Measurements from ENCODE around the gene LTB4R2. TPM values are rescaled to one million over a fixed set of nuclear protein-coding genes. Genes with fewer than 3 reads are reported as not detected.
A peak's percentile ranks its signal among the peaks of the same experiment; 100 is the strongest.

LTB4R2 gene
- total RNA-seq, 1 donor from 2014 or later = 1.5 TPM

- no peak for DNase-seq (ENCODE audit: low read depth)
Measured at GRCh38 chr14:24297190-24297964, 12.6 kb upstream of the LTB4R2 start.

DNA sequence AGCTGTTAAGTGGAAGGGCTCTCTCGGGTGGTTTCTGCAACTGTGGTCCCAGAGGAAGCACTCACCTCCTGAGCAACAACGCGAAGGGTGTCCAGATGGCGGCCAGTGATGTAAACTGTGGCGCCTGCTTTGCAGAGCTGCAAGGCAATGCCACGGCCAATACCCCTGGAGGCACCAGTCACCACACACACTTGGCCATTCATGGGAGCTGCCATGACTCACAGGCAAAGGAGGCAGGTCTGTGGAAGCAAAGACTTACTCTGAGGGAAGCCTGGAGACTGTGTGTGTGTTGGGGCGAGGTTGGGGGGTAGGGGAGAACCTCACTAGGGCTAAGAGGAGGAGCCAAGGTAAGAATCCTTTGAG lies 11.1 kb upstream of the LTB4R2 start:
- Histone ChIP-seq H3K36me3 (ENCODE audit: control insufficient read depth, insufficient read depth, low read length) (peaks cover 1% of the 10 kb centered on the region), H3K27me3 (ENCODE audit: control insufficient read depth, insufficient read depth, low read length) (no peaks in the 10 kb centered on the region), H3K4me3 (ENCODE audit: low read depth, low read length) (peak overlapping the region; percentile 94)
- peak; percentile 48 for DNase-seq (ENCODE audit: low read depth)
- TF ChIP-seq CTCF (IDR thresholded peaks at IDR 0.05; ENCODE audit: insufficient read depth, low read length, poor library complexity, severe bottlenecking) = no peak

More at GRCh38 chr14:24297190-24297964, 12.6 kb upstream of the LTB4R2 start:
- Histone ChIP-seq H3K27me3 (ENCODE audit: control insufficient read depth, insufficient read depth, low read length) (no peaks in the 10 kb centered on the region), H3K4me3 (ENCODE audit: low read depth, low read length) (no peak overlapping the region), H3K36me3 (ENCODE audit: control insufficient read depth, insufficient read depth, low read length) (peaks cover 1% of the 10 kb centered on the region)
- TF ChIP-seq CTCF (IDR thresholded peaks at IDR 0.05; ENCODE audit: insufficient read depth, low read length, poor library complexity, severe bottlenecking) = peak; percentile 60

GRCh38 chr14:24299255-24300191 lies 10.4 kb upstream of the LTB4R2 start, which contains the start of the genes DHRS1 and NOP9:
DHRS1 (minus strand) TSS chr14:24299780; CDS start chr14:24299106, 674 bp downstream.
NOP9 (plus strand) TSS chr14:24299850; CDS start chr14:24299955, 105 bp downstream.
- Histone ChIP-seq H3K4me3 (ENCODE audit: low read depth, low read length) (peak within 1 kb of the TSS; percentile 94), H3K36me3 (ENCODE audit: control insufficient read depth, insufficient read depth, low read length) (peaks cover 1% of the 10 kb centered on the region), H3K27me3 (ENCODE audit: control insufficient read depth, insufficient read depth, low read length) (no peaks in the 10 kb centered on the region)
- no peak for TF ChIP-seq CTCF (IDR thresholded peaks at IDR 0.05; ENCODE audit: insufficient read depth, low read length, poor library complexity, severe bottlenecking)
- DNase-seq (ENCODE audit: low read depth) = peak; percentile 32

- H3K4me3 ChIP-seq (ENCODE audit: low read depth, low read length) = peak overlapping the region; percentile 94
- peaks cover 1% of the 10 kb centered on the region for H3K36me3 ChIP-seq (ENCODE audit: control insufficient read depth, insufficient read depth, low read length)
- no peak for TF ChIP-seq CTCF (IDR thresholded peaks at IDR 0.05; ENCODE audit: insufficient read depth, low read length, poor library complexity, severe bottlenecking)
- no peak for DNase-seq (ENCODE audit: low read depth)
- no peaks in the 10 kb centered on the region for H3K27me3 ChIP-seq (ENCODE audit: control insufficient read depth, insufficient read depth, low read length)
Measured at GRCh38 chr14:24300326-24300980, 9.5 kb upstream of the LTB4R2 start.

GRCh38 chr14:24304019-24304387 lies 5.9 kb upstream of the LTB4R2 start:
- TF ChIP-seq CTCF (IDR thresholded peaks at IDR 0.05; ENCODE audit: insufficient read depth, low read length, poor library complexity, severe bottlenecking) = no peak
- peaks cover 1% of the 10 kb centered on the region for H3K36me3 ChIP-seq (ENCODE audit: control insufficient read depth, insufficient read depth, low read length)
- H3K27me3 ChIP-seq (ENCODE audit: control insufficient read depth, insufficient read depth, low read length) = no peaks in the 10 kb centered on the region
- no peak overlapping the region for H3K4me3 ChIP-seq (ENCODE audit: low read depth, low read length)
- no peak for DNase-seq (ENCODE audit: low read depth)
